ENCODE measurements around the gene SLC35D2.
"Not testable (repeated sequence)": the region's sequence is repeated elsewhere in the genome, so short reads cannot be mapped to it uniquely, and the experiment has no call there.

GRCh38 chr9:96360523-96360922, 23.0 kb downstream of the SLC35D2 start:
- TF ChIP-seq CTCF (IDR thresholded peaks at IDR 0.05); ZFX (IDR thresholded peaks at IDR 0.05; ENCODE audit: borderline replicate concordance): not testable (repeated sequence)
